Activated CD4-positive, alpha-beta memory T cell treated with anti-CD3 and anti-CD28 coated beads, Interleukin-2, amount 10 ng/mL, durations not matched to agents 7 days and 5 days (primary cell): ENCODE results near the gene VGLL2. TPM values are rescaled to one million over a fixed set of nuclear protein-coding genes. Genes with fewer than 3 reads are reported as not detected.

ENCODE experiments used
- CTCF ChIA-PET: fragments of 350-600 bp; sonication (Branson Sonifier 250); formaldehyde crosslinking; loops from one replicate; lab custom pipeline; 2021; ENCODE audit warnings: antibody characterized with exemption, inconsistent platforms; lab: Charles Lee
- POLR2A ChIA-PET: fragments of 350-600 bp; sonication (Branson Sonifier 250); formaldehyde crosslinking; loops from one replicate; lab custom pipeline; 2021; ENCODE audit warnings: antibody characterized with exemption; lab: Charles Lee
- DNase-seq: peaks from one replicate; pipeline ENCODE4 v3.0.0-alpha.2; 2020
- H3K27ac Mint-ChIP-seq: one replicate; pipeline ENCODE4 v1.8.0; 2021; ENCODE audit warnings: mild to moderate bottlenecking, mixed read lengths
- H3K27me3 Mint-ChIP-seq: one replicate; pipeline ENCODE4 v1.8.0; 2021; ENCODE audit warnings: mixed read lengths
- H3K36me3 Mint-ChIP-seq: one replicate; pipeline ENCODE4 v1.8.0; 2021; ENCODE audit warnings: low read depth, mixed read lengths
- H3K4me1 Mint-ChIP-seq: one replicate; pipeline ENCODE4 v1.8.0; 2021; ENCODE audit warnings: mixed read lengths
- H3K4me3 Mint-ChIP-seq: one replicate; pipeline ENCODE4 v1.8.0; 2021; ENCODE audit warnings: mild to moderate bottlenecking, mixed read lengths
- H3K9me3 Mint-ChIP-seq: one replicate; pipeline ENCODE4 v1.8.0; 2021; ENCODE audit warnings: mixed read lengths
- total RNA-seq, 2 experiments: library from RNA; stranded (reverse); gene quantifications; one replicate each; pipeline ENCODE4 v1.2.3, GENCODE V29; 2021

The VGLL2 gene
- total RNA-seq, 2 experiments from 2014 or later: not detected

GRCh38 chr6:117311310-117311709 lies 46.0 kb downstream of the VGLL2 start:
- Mint-ChIP-seq H3K36me3 (no peaks in the 10 kb centered on the region), H3K27me3 (peaks cover 7% of the 10 kb centered on the region)
- CTCF ChIA-PET: no interaction called here

GRCh38 chr6:117311726-117312125 lies 46.4 kb downstream of the VGLL2 start:
- H3K4me1 Mint-ChIP-seq: no peaks in the 10 kb centered on the region
- no peak for DNase-seq
- POLR2A ChIA-PET: no interaction called here
- no peaks in the 10 kb centered on the region for H3K9me3 Mint-ChIP-seq
- no peak overlapping the region for H3K4me3 Mint-ChIP-seq
- CTCF ChIA-PET: no interaction called here
- peaks cover 7% of the 10 kb centered on the region for H3K27me3 Mint-ChIP-seq
- no peak overlapping the region for H3K27ac Mint-ChIP-seq
- H3K36me3 Mint-ChIP-seq: no peaks in the 10 kb centered on the region

More at GRCh38 chr6:117311310-117311709, 46.0 kb downstream of the VGLL2 start:
- DNase-seq: no peak
- Mint-ChIP-seq H3K4me1 (no peaks in the 10 kb centered on the region), H3K27ac (no peak overlapping the region), H3K4me3 (no peak overlapping the region), H3K9me3 (no peaks in the 10 kb centered on the region)
- POLR2A ChIA-PET: no interaction called here

- Mint-ChIP-seq H3K4me3 (no peak overlapping the region), H3K27ac (no peak overlapping the region), H3K9me3 (no peaks in the 10 kb centered on the region), H3K4me1 (no peaks in the 10 kb centered on the region), H3K36me3 (no peaks in the 10 kb centered on the region), H3K27me3 (peaks cover 4% of the 10 kb centered on the region)
- CTCF ChIA-PET: no interaction called here
- POLR2A ChIA-PET: no interaction called here
- no peak for DNase-seq
Measured at GRCh38 chr6:117317261-117317660, 51.9 kb downstream of the VGLL2 start.

Other genes starting within 250 kb of the VGLL2 start
- gene ROS1, start 160.4 kb downstream of the VGLL2 start, total RNA-seq: not detected
- gene DCBLD1, start 217.1 kb downstream of the VGLL2 start, total RNA-seq: 10 to 100 TPM in 1 of 2 experiments, 1 to 10 TPM in 1; 7.8 to 10.6 TPM